Neuronal stem cell (in vitro differentiated cells): ENCODE measurements around the gene WNT7A.
"Not testable (repeated sequence)": the region's sequence is repeated elsewhere in the genome, so short reads cannot be mapped to it uniquely, and the experiment has no call there.

ENCODE experiments used
- DNase-seq: peaks from one replicate; pipeline ENCODE4 v3.0.0-alpha.2; 2013; ENCODE audit warnings: low spot score
- H2AFZ ChIP-seq: one replicate; pipeline ENCODE4 v1.6.1; 2013; ENCODE audit warnings: mild to moderate bottlenecking, low read length, inconsistent platforms
- H2AK5ac ChIP-seq: 2 replicates; pipeline ENCODE4 v1.6.1; 2013; ENCODE audit warnings: low read depth, mild to moderate bottlenecking, inconsistent platforms, low read length, moderate library complexity, mixed read lengths
- H2BK120ac ChIP-seq: 2 replicates; pipeline ENCODE4 v1.6.1; 2013; ENCODE audit warnings: low read depth, mild to moderate bottlenecking, inconsistent platforms, low read length, moderate library complexity, mixed read lengths
- H2BK12ac ChIP-seq: one replicate; pipeline ENCODE4 v1.6.1; 2013; ENCODE audit warnings: low read length, inconsistent platforms
- H2BK15ac ChIP-seq: 2 replicates; pipeline ENCODE4 v1.6.1; 2013; ENCODE audit warnings: mild to moderate bottlenecking, low read length, inconsistent platforms, mixed read lengths
- H2BK5ac ChIP-seq: one replicate; pipeline ENCODE4 v1.6.1; 2013; ENCODE audit warnings: inconsistent platforms, mild to moderate bottlenecking, low read length, moderate library complexity
- H3K14ac ChIP-seq: one replicate; pipeline ENCODE4 v1.6.1; 2013; ENCODE audit warnings: low read length, inconsistent platforms
- H3K18ac ChIP-seq: 2 replicates; pipeline ENCODE4 v1.6.1; 2013; ENCODE audit warnings: low read length, inconsistent platforms
- H3K23ac ChIP-seq: 2 replicates; pipeline ENCODE4 v1.6.1; 2013; ENCODE audit warnings: low read depth, mild to moderate bottlenecking, mixed read lengths, low read length, inconsistent platforms; ENCODE audit not compliant: poor library complexity
- H3K27ac ChIP-seq: replicated peaks from 3 replicates; pipeline ENCODE4 v1.5.1; 2013; ENCODE audit warnings: low read length, inconsistent platforms
- H3K27me3 ChIP-seq, 3 experiments: 2 replicates each; pipeline ENCODE4 v1.6.1; 2013; ENCODE audit warnings: low read length in 3 of 3, mild to moderate bottlenecking in 2 of 3, inconsistent platforms in 1 of 3, low read depth in 1 of 3, mixed read lengths in 1 of 3, moderate library complexity in 1 of 3; ENCODE audit not compliant: control insufficient read depth in 3 of 3, insufficient read depth in 3 of 3
- H3K36me3 ChIP-seq, 2 donors: replicated peaks in 1 of 2; 2 replicates each; pipeline ENCODE4 v1.6.1; 2013; ENCODE audit warnings: low read length in 2 of 2; ENCODE audit not compliant: control insufficient read depth in 2 of 2, insufficient read depth in 2 of 2
- H3K4ac ChIP-seq: 2 replicates; pipeline ENCODE4 v1.6.1; 2013; ENCODE audit warnings: inconsistent platforms, mild to moderate bottlenecking, low read length, moderate library complexity
- H3K4me1 ChIP-seq, 2 donors: 1 replicate in 1 of 2; 2 replicates in 1 of 2; pipeline ENCODE4 v1.6.1; 2013; ENCODE audit warnings: low read length in 2 of 2, low read depth in 1 of 2; ENCODE audit not compliant: control insufficient read depth in 2 of 2, insufficient read depth in 1 of 2
- H3K4me2 ChIP-seq: one replicate; pipeline ENCODE4 v1.6.1; 2013; ENCODE audit warnings: mild to moderate bottlenecking, low read length, inconsistent platforms; ENCODE audit not compliant: insufficient read depth, poor library complexity, severe bottlenecking
- H3K4me3 ChIP-seq, 2 donors: 2 replicates each; pipeline ENCODE4 v1.5.1; 2013; ENCODE audit warnings: low read length in 2 of 2, mild to moderate bottlenecking in 2 of 2, inconsistent platforms in 1 of 2, moderate library complexity in 1 of 2
- H3K79me1 ChIP-seq: one replicate; pipeline ENCODE4 v1.6.1; 2013; ENCODE audit warnings: low read depth, mild to moderate bottlenecking, inconsistent platforms, low read length, moderate library complexity
- H3K9ac ChIP-seq: one replicate; pipeline ENCODE4 v1.6.1; 2013; ENCODE audit warnings: mild to moderate bottlenecking, low read depth, low read length, inconsistent platforms; ENCODE audit not compliant: poor library complexity
- H3K9me3 ChIP-seq, 2 donors: replicated peaks in 1 of 2; 2 replicates each; pipeline versions ENCODE3 to v1.6.1; 2013; ENCODE audit warnings: low read length in 2 of 2, mild to moderate bottlenecking in 2 of 2, inconsistent platforms in 1 of 2, low read depth in 1 of 2, mixed read lengths in 1 of 2, moderate library complexity in 1 of 2; ENCODE audit not compliant: control insufficient read depth in 2 of 2, insufficient read depth in 1 of 2
- H4K8ac ChIP-seq: one replicate; pipeline ENCODE4 v1.6.1; 2013; ENCODE audit warnings: low read depth, mild to moderate bottlenecking, inconsistent platforms, low read length, moderate library complexity
- H4K91ac ChIP-seq: one replicate; pipeline ENCODE4 v1.6.1; 2013; ENCODE audit warnings: low read length, low read depth, mild to moderate bottlenecking, inconsistent platforms; ENCODE audit not compliant: poor library complexity
- WGBS, 2 donors: extraction: QIAGEN DNeasy Blood & Tissue Kit; methylation state at CpG; one replicate each; pipeline ENCODE4 v1.1.7; 2013; ENCODE audit warnings: missing lambda C conversion rate in 2 of 2, mixed read lengths in 1 of 2; ENCODE audit not compliant: insufficient read length in 2 of 2, insufficient replicate concordance in 1 of 2; ENCODE audit errors: extremely low coverage in 2 of 2; 5-methylcytosine and 5-hydroxymethylcytosine counted together

WNT7A gene

DNA sequence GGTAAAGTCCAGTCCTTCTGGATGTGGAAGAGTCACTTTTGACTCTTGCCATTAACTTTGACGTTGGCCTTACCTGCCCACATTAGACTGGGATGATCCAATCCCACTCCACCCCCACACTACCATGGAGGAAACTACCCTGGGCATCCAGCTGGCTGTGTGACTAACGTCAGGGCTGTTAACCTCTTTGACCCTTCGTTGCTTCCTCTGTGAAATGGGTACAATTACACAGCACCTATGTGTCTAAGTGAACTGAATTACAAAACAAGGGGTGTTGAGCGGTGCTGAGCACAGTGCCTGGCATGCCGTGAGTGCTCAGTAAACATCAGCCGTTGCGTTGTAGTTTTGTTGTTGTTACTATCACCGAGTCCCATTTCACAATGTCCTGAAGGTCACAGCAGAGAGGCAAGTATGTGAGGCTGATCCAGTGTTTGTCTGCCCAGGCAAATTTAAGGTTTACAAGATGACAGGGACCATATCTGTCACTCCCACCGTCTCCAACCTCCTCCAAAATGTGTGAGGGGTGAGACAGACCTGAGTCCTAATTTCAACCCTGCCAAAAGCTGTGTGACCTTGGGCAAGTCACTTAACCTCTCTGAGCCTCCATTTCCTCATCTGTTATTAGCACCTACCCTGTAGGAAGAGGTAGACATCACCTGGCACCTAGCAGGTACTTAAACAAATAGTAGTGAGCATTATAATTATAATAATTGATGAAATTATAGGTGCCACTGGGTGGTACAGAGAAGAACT lies 20.9 kb downstream of the WNT7A start:
- H4K91ac ChIP-seq, result no peak overlapping the region
- no peak overlapping the region for H3K4ac ChIP-seq
- peak overlapping the region; percentile 23 for H2AK5ac ChIP-seq
- H3K4me2 ChIP-seq, result no peak overlapping the region
- no peak for DNase-seq
- no peaks in the 10 kb centered on the region for H3K9me3 ChIP-seq
- H2BK120ac ChIP-seq, result no peak overlapping the region
- no peak overlapping the region for H3K9ac ChIP-seq
- H3K27ac ChIP-seq, result no peak overlapping the region
- H3K27me3 ChIP-seq, result no peaks in the 10 kb centered on the region
- H3K79me1 ChIP-seq, result no peaks in the 10 kb centered on the region
- H3K23ac ChIP-seq, result no peak overlapping the region
- H2BK15ac ChIP-seq, result peak overlapping the region; percentile 12
- H2BK5ac ChIP-seq, result no peak overlapping the region
- no peak overlapping the region for H3K14ac ChIP-seq
- no CpG with 5 or more reads among the region's 9 CpGs for WGBS, 2 donors
- no peak overlapping the region for H2AFZ ChIP-seq
- H3K4me3 ChIP-seq, result no peak overlapping the region
- no peaks in the 10 kb centered on the region for H3K36me3 ChIP-seq
- no peak overlapping the region for H2BK12ac ChIP-seq
- no peak overlapping the region for H4K8ac ChIP-seq
- peaks cover 10 to 12% of the 10 kb centered on the region in 2 donors for H3K4me1 ChIP-seq
- peak overlapping the region; percentile 16 for H3K18ac ChIP-seq

DNA sequence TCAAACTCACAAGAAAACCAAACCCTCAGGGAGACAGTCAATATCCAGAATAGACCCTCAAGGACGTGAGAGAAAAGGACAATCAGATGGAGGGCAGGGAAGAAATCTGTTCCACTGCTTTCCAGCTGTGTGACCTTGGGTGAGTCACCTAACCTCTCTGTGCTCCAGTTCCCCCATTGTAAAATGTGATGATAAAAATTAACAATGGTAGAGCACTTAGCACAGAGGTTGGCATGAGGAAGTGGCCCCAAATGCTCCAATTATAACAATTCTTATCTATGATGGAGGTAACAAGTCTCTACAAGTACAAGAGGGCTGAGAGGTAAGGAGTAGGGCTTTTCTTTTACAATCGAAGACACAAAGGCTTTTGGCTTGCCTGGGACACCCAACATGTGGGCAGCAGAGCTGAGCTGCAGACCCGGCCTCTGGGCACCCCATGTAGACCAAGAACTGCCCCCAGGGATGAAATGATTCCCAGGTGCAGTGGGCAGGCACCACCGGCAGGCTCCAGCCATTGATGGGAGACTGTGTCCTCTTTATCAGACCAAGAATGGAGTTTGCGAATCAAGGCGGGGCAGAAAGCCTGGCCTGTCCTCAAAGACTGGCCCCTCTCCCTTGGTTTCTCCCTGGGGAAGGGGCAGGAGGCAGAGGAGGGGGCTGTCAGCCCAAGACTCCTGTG lies 22.0 kb downstream of the WNT7A start:
- H2AK5ac ChIP-seq, result peak overlapping the region; percentile 23
- H3K4me1 ChIP-seq, result peaks cover 0 to 5% of the 10 kb centered on the region in 2 donors
- no peak overlapping the region for H2BK12ac ChIP-seq
- peak overlapping the region; percentile 12 for H2BK15ac ChIP-seq
- H3K27me3 ChIP-seq, result no peaks in the 10 kb centered on the region
- no peaks in the 10 kb centered on the region for H3K9me3 ChIP-seq
- H3K14ac ChIP-seq, result no peak overlapping the region
- H2AFZ ChIP-seq, result no peak overlapping the region
- H3K4me2 ChIP-seq, result no peak overlapping the region
- H3K18ac ChIP-seq, result peak overlapping the region; percentile 38
- no peak overlapping the region for H2BK120ac ChIP-seq
- no peak overlapping the region for H4K8ac ChIP-seq
- DNase-seq, result no peak
- no peak overlapping the region for H3K4ac ChIP-seq
- H4K91ac ChIP-seq, result peak overlapping the region; percentile 6
- H3K79me1 ChIP-seq, result no peaks in the 10 kb centered on the region
- H3K36me3 ChIP-seq, result no peaks in the 10 kb centered on the region
- H3K23ac ChIP-seq, result no peak overlapping the region
- no peak overlapping the region for H3K9ac ChIP-seq
- H3K27ac ChIP-seq, result no peak overlapping the region
- no CpG with 5 or more reads among the region's 6 CpGs for WGBS, 2 donors
- no peak overlapping the region for H3K4me3 ChIP-seq
- no peak overlapping the region for H2BK5ac ChIP-seq

DNA sequence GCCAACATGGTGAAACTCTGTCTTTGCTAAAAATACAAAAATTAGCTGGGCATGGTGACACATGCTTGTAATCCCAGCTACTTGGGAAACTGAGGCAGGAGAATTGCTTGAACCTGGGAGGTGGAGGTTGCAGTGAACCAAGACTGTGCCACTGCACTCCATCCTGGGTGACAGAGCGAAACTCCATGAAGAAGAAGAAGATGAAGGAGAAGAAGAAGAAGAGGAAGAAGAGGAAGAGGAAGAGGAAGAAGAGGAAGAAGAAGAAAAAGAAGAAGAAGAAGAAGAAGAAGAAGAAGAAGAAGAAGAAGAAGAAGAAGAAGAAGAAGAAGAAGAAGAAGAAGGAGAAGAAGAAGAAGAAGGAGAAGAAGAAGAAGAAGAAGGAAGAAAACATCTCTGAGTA lies 23.2 kb downstream of the WNT7A start:
- H3K14ac ChIP-seq, H4K91ac ChIP-seq, H2BK120ac ChIP-seq, H2BK12ac ChIP-seq, H2BK15ac ChIP-seq, H3K18ac ChIP-seq, H3K23ac ChIP-seq, DNase-seq, H2BK5ac ChIP-seq, H2AK5ac ChIP-seq, H3K4ac ChIP-seq, H3K4me1 ChIP-seq, H3K27ac ChIP-seq, H3K9me3 ChIP-seq, H3K9ac ChIP-seq, H3K4me2 ChIP-seq, H3K79me1 ChIP-seq, H3K4me3 ChIP-seq, H3K36me3 ChIP-seq, H3K27me3 ChIP-seq, H4K8ac ChIP-seq, H2AFZ ChIP-seq: not testable (repeated sequence)
- no CpG with 5 or more reads among the region's 1 CpG for WGBS, 2 donors

DNA sequence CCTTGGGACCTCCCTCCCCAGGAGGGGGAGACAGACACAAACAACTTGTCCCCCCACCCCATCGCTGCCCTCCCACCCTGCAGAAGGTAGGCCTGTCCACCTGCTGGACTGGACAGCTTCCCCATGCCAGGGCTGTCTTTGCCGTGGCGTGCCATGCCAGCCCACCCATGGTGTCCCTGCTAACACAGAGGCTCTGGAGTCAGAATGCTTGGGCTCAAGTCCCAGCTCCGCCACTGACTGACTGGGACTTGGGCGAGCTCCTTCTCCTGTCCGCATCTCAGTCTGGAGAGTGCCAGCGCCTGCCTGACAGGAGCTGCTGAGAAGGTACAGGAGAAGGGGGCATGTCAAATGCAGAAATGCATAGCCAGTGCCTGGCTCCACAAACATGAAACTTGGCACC lies 23.9 kb downstream of the WNT7A start:
- Histone ChIP-seq H3K27ac (no peak overlapping the region), H3K18ac (peak overlapping the region; percentile 27), H3K4me3 (no peak overlapping the region), H3K27me3 (no peaks in the 10 kb centered on the region), H2BK15ac (no peak overlapping the region), H4K91ac (no peak overlapping the region), H3K9ac (no peak overlapping the region), H2BK5ac (no peak overlapping the region), H3K14ac (no peak overlapping the region), H2AK5ac (no peak overlapping the region), H3K4me2 (no peak overlapping the region), H2BK12ac (no peak overlapping the region), H2AFZ (no peak overlapping the region), H3K9me3 (no peaks in the 10 kb centered on the region), H3K36me3 (no peaks in the 10 kb centered on the region), H3K79me1 (no peaks in the 10 kb centered on the region), H3K4me1 (peaks cover 0 to 7% of the 10 kb centered on the region in 2 donors), H2BK120ac (no peak overlapping the region), H4K8ac (no peak overlapping the region), H3K4ac (peak overlapping the region; percentile 20), H3K23ac (no peak overlapping the region)
- DNase-seq, result no peak
- no CpG with 5 or more reads among the region's 7 CpGs for WGBS, 2 donors
